NCI-H2081 (cell line): ENCODE data around the gene QRICH2.
"Not testable (repeated sequence)": the region's sequence is repeated elsewhere in the genome, so short reads cannot be mapped to it uniquely, and the experiment has no call there.

Source experiments
- DNase-seq, 2 experiments: peaks; one replicate each; lab custom pipeline; 2025; lab: John Stamatoyannopoulos, UW

QRICH2 gene

DNA sequence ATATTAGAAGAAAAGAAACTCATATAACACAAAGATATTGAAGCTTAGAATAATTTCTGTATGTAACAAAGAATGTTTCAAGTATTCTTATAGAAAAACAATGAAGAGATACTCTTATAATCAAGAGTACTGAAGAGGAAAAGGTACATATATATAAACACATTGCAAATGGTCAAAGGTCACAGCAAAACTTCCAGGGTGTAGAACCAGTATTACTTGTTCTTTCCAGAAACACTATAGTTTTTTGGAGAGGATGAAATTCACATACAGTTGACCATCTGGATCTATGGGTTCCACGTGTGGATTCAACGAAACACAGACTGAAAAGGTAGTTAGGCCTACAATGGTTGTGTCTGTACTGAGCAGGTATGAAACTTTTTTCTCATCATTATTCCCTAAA lies 23.0 kb upstream of the QRICH2 start:
- no peak for DNase-seq

DNA sequence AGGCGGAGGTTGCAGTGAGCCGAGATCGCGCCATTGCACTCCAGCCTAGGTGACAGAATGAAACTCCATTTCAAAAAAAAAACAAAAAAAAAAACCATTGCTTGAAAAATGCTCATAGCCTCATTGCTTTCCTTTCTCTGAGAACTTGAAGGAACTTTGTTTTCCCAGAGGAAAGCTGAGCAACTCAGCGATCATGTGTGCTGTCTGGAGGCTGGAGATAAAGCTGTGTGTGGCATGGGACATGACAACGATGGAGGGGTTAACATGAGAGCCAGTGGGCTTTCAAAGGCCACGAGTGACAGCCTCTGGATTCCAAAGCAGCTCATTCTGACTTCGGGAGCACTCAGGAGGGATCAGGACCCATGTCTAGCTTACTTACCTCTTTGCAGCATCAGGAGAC lies 21.6 kb upstream of the QRICH2 start:
- no peak for DNase-seq

DNA sequence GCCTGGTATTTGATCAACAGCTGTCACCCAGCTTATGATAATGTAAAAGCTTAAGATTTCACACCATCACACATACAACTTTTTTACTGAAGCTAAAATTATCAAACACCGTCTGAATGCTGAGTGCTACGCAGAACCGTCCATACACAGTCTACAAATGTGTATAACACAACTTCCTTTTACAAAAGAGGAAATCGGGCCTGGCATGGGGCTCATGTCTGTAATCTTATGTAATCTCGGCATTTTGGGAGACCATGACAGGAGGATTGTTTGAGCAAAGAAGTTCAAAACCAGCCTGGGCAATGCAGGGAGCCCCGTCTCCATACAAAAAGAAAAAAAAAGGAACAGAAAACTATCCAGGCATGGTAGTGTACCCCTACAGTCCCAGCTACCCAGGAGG lies 19.6 kb upstream of the QRICH2 start:
- DNase-seq = no peak

DNA sequence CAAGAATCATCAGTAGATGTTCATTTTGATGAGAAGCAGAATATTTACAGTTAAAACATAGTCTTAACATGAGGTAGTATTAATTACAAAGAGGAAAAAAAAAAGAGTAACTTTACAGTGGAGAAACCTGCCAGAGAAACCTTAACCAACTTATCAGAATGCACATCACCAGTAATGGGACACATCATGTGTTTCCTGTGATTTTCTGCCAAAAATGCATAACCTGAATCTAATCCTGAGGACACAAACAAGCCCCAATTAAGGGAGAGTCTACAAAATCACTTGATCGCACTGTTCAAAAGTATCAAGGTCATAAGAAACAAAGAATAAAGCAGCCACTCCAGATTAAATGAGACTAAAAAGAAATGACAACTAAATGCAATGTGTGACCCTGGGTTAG lies 18.2 kb upstream of the QRICH2 start:
- no peak for DNase-seq

DNA sequence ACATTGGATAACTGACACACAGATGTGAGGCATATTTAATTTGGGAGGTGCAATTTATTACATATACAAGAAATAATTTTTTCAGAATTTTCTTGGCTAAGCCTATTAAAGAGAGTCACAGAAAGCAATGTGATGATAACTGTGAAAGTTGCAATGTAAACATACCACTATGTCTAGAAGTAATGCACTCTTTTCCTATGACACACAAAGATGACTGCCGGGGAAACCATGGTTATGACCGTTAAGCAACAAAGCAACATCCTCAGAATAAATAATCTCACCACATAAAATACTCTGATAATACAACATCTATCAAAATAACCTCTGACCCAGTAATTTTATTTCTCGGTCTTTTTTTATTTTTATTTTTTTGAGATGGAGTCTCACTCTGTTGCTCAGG lies 10.5 kb upstream of the QRICH2 start:
- no peak for DNase-seq

DNA sequence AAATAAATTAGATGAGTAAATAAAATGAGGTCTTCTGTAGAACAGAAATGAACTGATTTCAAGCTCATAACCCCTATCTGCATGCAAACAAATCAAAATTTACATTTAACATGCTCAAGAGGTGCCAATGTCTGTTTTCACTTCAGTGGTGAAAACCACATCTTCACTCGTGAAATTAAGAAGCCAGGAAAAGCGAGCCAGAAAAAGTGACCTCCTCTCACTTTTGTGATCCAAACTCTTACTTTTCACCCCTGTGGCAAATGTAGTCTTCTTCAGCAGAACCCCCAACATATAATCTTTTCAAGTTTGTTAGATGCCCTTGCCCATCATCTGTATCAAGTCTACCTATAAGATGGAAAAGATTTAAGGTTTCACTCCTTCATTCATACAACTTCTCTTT lies 9.5 kb upstream of the QRICH2 start:
- no peak for DNase-seq

DNA sequence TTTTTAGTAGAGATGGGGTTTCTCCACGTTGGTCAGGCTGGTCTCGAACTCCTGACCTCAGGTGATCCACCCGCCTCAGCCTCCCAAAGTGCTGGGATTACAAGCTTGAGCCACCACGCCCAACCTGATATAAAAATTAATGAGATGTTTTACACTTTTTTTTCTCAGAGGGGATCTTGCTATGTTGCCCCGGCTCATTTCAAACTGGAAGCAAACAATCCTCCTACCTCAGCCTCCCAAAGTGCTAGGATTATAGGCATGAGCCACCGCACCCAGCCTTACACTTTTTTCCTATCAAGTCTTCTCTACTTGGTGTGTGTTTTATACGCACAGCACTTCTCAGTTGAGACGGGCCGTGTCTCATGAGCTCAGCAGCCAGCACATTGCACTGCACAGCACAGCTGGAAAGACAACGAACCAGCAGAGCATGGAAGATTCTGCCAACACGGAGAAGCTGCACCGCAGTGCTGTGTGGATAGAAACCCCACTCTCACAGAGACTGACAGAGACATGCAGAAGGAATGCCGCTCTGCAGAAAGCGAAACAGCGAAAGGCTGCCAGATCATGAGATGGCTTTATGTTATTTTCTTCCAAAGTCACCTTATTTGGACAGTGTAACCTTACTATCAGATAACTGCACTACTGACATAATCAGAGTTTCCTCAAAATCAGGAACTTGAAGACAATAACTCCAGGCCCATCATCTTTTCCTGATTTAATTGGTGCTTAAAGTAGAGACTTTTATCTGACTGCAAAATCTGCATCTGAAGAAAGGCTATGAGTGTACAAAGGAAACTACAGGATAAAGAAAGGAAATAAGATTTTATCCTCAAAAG lies 6.5 kb upstream of the QRICH2 start:
- no peak for DNase-seq

DNA sequence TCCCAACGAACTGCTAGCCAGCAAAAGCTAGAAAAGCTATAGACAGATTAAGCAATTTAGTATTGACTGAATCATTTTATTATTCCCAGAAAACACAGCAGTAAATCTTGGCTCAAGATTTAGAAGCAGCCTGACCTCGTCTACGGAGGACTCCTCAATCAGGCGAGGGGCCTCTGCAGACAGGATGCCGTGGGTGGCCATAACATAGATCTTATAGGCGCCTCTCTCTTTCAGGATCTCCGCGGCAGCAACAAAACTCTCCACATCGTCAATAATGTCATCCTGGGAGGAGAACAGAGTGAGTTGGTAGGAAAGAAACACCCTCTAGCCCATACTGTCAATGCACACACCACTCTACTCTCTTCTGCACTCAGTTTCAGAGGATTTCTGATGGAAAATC lies 4.7 kb upstream of the QRICH2 start:
- DNase-seq = no peak

DNA sequence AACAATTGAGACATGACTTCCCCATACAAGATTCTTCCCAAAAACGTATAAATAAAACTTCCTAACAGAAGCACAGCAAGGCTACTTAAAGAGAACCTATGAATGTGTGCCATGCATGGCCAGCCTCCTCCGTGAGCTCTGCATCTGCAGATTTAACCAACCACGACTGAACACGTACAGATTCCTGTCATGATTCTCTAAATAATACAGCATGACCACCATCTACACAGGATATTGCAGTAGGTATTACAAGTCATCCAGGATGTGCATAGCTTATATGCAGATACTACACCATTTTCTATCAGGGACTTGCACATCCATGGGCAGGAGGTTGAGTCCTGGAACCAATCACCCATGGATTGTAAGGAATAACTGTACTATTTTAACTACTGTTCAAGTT lies 1.4 kb upstream of the QRICH2 start:
- DNase-seq = no peak

DNA sequence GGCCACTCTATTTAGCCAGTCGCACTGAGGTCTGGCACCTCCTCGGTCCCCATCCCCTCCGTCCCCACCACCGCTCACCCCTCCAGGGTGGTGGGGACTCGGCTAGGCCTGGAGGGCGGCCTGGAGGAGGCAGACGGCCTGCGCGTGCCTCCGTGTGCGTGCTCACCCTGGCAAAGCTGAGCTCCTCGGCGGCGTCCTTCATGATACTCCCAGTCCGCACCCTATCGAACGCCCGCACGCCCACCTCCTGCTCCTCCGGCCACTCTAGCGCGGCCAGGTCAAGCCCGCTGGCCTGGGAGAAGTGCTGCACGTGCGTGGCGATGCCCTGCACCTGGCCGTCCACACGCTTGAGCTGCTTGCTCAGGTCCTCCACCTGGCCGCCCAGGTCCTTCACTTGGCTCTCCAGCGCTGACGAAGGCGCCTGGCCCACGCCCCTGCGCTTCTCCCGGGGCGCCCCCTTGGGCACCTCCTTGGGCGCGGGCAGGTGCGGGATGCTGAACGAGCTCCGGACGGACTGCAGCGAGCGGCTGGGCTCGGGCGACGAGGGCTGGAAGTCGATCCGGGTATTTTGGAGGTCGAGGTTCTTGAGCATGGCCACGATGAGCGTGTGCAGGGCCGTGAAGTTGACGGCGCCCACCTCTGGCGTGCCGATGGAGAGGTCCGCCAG lies 644 bp downstream of the QRICH2 start:
- no peak for DNase-seq

DNA sequence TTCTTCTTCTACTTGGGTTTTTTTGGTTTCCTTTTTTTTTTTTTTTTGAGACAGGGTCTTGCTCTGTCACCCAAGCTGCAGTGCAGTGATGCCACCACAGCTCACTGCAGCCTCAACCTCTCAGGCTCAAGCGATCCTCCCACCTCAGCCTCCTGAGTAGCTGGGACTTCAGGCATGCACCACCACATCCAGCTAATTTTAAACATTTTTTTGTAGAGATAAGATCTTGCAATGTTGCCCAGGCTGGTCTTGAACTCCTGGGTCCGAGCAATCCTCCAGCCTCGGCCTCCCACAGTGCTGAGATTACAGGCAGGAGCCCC lies 3.0 kb downstream of the QRICH2 start:
- not testable (repeated sequence) for DNase-seq

DNA sequence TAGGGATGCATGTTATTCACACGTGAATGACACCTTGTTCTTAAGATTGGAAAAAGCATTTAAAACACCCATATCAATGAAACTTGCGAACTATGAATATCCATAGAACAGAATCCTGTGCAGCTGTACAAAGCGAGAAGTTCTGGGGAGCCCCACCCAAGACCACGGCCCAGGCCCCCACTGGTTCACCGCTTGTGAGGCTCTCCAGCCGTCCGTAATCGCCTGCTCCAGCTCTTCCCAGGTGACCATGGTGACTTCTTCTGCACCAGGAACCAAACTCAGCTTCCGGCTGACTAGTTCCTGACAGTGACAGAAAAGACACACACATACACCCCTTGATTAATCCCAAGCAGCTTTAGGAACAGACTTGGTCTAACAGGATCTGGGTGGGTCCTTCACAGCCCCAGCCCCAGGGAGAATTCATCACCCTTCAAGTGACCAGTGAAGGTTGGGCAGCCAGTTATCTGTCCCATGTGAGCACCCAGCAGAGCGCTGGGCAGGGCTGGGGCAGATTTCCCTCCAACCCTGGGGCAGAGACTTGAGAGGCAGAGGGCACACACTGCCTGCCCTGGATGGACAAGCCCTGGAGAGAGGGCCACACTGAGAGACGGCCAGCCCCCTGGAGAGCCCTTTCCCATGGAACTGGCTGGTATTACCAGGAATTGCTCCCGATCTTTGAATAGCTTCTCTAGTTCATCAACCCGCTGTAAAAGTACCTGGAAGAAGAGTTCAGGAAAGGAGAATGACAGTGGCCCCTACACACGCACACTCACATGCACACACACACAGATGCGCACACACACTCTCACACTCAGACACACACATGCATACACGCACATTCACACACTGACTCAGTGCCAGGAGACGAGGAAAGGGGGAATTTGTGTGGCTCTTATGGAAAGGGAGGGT lies 3.6 kb downstream of the QRICH2 start:
- DNase-seq = no peak

DNA sequence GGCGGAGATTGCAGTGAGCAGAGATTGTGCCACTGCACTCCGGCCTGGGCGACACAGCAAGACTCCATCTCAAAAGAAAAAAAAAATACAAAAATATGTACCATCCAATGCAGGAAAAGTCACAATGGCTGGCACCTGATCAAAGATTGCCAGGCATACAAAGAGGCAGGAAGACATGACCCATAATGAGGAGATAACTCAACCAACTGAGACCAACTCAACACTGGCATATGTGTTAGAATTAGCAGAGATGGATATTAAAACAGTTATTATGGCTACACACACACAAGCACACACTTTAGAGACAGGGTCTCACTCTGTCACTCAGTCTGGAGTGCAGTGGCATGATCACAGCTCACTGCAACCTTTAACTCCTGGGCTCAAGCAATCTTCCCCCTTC lies 10.6 kb downstream of the QRICH2 start:
- DNase-seq = no peak

DNA sequence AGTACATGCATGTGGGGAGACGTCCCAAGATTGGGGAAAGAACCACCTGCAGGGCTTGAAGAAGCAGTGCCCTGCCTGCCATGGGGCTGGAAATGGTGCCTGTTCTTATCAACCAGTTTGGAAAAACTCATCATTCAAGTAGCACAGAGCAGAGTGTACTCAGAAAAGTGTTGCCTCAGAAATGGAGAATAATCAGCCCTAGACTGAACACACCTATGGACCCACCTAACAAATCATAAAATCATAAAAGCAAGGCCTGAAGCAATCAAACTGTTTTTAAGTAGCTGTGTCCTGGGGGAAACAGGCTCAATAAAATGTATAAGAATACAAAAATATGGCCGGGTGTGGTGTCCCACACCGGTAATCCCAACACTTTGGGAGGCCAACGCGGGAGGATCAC lies 11.2 kb downstream of the QRICH2 start:
- no peak for DNase-seq

DNA sequence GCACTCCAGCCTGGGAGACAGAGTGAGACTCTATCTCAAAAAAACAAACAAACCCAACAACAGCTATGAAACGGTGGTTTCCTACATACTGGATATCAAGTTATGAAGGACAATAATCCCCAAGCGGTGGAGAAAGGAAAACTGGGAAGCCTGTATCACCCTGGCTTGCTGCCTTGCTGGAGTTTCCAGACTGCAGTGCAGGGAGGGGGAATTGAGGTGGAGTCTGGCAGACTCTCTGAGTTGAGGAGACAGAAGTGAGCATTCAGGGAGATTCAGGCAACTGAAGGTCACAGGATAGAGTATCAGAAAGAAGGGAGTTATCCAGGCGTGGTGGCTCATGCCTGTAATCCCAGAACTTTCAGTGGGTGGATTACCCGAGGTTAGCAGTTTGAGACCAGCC lies 11.9 kb downstream of the QRICH2 start:
- DNase-seq = no peak

DNA sequence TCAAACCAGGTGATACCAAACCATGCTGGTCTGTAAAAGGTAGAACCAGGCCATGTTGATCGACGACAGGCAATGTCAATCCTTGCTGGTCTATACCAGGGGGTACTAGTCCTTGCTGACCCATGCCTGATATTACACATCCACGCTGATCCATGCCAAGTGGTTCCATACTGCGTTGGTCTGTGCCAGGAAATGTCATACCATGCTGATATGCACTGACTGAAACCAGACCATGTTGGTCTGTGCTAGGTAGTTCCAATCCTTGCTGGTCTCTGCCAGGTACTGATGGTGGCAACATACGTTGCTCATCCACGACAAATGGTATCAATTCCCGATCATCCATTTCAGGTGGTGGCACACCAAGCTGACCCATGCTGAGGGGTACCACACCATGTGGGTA lies 15.0 kb downstream of the QRICH2 start:
- no peak for DNase-seq

DNA sequence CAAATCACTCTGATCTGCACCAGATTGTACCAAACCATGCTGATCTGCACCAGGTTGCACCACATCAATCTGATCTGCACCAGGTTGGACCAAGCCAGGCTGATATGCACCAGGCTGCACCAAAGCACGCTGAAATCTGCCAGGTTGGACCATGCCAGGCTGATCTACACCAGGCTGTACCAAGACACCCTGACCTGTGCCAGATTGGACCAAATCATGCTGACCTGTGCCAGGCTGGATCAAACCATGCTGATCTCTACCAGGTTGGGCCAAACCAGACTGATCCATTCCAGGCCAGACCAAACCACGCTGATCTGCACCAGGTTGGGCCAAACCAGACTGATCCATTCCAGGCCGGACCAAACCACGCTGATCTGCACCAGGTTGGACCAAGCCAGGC lies 15.5 kb downstream of the QRICH2 start:
- DNase-seq = no peak

DNA sequence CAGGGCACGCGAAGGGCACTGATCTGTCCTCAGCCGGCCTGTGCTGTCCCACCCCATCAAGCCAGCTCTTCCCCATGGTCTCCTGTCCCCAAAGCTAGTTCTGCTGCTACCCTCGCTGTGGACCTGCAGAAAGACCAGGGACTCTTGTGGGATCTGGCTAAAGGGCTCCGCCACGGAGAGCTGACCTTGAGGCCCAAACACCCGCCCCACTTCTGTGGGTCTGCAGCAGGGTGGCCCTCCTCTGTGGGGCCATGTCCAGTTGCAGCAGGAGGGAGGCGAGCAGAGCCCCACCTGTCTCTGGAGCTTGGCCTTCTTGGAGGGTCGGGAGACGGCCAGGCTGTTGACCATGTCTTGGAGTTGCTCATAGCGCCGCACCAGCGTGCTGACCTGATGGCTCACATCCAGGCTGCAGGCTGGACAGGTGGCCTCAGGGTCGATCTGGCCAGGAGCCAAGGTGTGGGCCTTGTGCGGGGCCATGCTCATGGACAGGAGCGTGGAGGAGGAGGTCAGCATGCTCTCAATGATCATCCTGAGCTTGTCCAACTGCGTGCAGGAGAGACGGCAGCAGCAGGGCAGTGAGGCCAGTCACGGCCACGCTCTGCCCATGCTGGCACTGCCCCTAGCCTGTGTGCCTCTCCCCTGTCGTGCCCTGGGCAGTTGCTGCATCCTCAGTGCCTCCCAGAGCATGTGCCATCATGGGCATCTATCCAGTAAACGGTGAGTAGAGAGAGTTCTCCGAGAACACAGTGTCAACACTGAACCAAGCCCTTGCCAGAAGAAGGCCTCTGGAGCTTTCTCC lies 26.3 kb downstream of the QRICH2 start:
- no peak for DNase-seq

DNA sequence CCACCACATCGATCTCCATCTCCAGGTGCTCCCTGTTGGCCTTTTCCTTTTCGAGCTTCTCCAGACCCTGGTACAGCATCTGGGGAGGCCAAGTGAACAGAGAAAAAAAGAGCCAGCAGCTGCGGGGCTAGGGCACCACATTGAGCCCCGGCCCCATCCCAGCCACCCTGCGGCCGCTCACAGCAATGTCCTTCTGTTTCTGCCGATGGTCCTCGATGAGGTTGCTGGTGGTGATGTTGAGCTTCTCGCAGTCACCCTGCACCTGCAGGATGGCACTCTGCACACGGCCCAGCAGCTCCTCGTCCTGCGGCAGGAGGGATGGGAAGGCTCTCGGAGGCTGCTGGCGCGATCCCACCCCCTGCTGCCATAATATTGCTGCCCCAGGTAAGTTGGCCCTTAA lies 27.4 kb downstream of the QRICH2 start:
- no peak for DNase-seq

DNA sequence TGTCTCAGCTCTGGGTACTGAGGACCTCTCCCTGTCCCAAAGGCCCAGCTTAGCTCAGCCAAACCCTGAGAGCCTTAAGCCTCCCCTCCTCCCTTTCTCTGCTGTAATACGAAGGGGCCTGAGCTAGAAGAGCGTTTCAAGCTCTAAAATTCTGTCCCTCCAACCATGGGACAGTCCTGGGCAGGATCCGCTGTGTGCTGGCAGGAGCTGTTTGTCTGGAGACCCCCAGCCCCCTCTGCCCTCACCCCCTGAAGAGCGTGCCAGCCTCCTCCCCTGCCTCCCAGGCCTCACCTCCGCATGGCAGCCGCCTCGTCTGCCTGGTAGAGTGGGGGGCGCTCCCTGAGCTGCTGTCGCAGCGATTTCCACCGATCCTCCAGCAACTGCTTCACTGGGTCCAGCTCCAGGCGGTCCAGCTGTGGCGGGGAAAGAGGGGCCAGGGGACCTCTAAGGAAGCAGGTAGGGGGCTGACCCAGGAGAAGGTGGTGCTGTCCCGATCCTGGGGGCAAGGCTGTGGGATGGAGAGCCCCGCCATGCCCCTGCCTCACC lies 28.3 kb downstream of the QRICH2 start:
- no peak for DNase-seq

DNA sequence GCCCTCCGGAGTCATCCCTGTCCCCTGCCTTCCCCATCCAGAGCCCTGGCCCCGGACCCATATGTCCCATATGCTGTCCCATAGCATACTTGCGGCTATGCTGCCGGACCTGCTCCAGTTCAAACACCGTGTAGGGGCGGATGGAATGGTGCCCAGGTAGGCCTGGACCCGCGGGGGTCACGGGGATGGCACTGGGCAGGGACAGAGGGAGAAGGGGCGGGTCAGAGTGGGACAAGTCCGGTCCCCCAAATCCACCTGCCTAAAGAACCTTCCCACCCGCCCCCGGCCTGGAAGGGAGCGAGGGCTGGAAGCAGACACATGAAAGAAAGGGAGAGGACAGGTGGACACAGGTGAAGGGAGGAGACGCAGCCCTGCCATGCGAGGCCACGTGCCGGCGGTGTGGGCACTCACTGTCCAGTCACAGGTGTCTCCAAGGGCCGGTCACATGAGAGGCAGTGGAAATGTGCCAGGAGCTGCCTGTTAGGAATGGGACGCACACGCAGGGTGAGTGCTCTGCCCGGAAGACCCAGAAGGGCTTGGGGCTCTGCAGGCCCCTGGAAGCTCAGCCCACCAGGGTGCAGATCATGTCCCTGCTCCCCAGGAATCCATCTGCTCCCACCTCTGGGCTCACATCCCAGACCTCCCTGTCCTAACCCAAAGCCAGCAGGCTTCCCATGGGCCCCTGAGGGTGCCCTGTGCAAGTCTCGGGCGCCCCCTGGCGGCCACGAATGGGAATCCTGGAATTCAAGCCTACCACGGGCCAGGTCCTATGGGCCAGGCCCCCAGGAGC lies 28.9 kb downstream of the QRICH2 start:
- DNase-seq = peak; percentile 73 to 84
